Activated CD8-positive, alpha-beta T cell treated with anti-CD3 and anti-CD28 coated beads for 36 hours (primary cell): ENCODE data around the gene ZMYND10. TPM values are rescaled to one million over a fixed set of nuclear protein-coding genes. Genes with fewer than 3 reads are reported as not detected.

ENCODE experiments used
- ATAC-seq: fragments of 200-7000 bp; cut with Tn5 transposase; one replicate; pipeline ENCODE4 v1.10.0; 2021; ENCODE audit warnings: mild to moderate bottlenecking, moderate library complexity
- CTCF ChIA-PET: fragments of 350-600 bp; sonication (Branson Sonifier 250); formaldehyde crosslinking; loops from one replicate; lab custom pipeline; 2021; ENCODE audit warnings: antibody characterized with exemption; lab: Charles Lee
- POLR2A ChIA-PET: fragments of 350-600 bp; sonication (Branson Sonifier 250); formaldehyde crosslinking; loops from one replicate; lab custom pipeline; 2021; ENCODE audit warnings: antibody characterized with exemption; lab: Charles Lee
- DNase-seq: peaks from one replicate; pipeline ENCODE4 v3.0.0-alpha.2; 2020
- H3K27ac Mint-ChIP-seq: one replicate; pipeline ENCODE4 v1.8.0; 2021; ENCODE audit warnings: mild to moderate bottlenecking, mixed read lengths
- H3K27me3 Mint-ChIP-seq: one replicate; pipeline ENCODE4 v1.8.0; 2021; ENCODE audit warnings: mixed read lengths
- H3K36me3 Mint-ChIP-seq: one replicate; pipeline ENCODE4 v1.8.0; 2021; ENCODE audit warnings: low read depth, mixed read lengths
- H3K4me1 Mint-ChIP-seq: one replicate; pipeline ENCODE4 v1.8.0; 2021; ENCODE audit warnings: low read depth, mixed read lengths
- H3K4me3 Mint-ChIP-seq: one replicate; pipeline ENCODE4 v1.8.0; 2021; ENCODE audit warnings: mild to moderate bottlenecking, moderate library complexity, mixed read lengths
- H3K9me3 Mint-ChIP-seq: one replicate; pipeline ENCODE4 v1.8.0; 2021; ENCODE audit warnings: mixed read lengths
- CTCF ChIP-seq: fragments of 200-600 bp; IDR thresholded peaks from one replicate; pipeline ENCODE4 v1.8.0; 2022; ENCODE audit warnings: antibody characterized with exemption, mild to moderate bottlenecking
- intact Hi-C: fragments of 100-400 bp; cut with micrococcal nuclease; formaldehyde crosslinking; loops from one replicate; pipeline ENCODE4 v1.10.0; 2022
- total RNA-seq, 2 experiments: library from RNA; stranded (reverse); gene quantifications; one replicate each; pipeline ENCODE4 v1.2.3, GENCODE V29; 2021

The ZMYND10 gene
- total RNA-seq, 2 experiments from 2014 or later, result 1.5 to 2.6 TPM

DNA sequence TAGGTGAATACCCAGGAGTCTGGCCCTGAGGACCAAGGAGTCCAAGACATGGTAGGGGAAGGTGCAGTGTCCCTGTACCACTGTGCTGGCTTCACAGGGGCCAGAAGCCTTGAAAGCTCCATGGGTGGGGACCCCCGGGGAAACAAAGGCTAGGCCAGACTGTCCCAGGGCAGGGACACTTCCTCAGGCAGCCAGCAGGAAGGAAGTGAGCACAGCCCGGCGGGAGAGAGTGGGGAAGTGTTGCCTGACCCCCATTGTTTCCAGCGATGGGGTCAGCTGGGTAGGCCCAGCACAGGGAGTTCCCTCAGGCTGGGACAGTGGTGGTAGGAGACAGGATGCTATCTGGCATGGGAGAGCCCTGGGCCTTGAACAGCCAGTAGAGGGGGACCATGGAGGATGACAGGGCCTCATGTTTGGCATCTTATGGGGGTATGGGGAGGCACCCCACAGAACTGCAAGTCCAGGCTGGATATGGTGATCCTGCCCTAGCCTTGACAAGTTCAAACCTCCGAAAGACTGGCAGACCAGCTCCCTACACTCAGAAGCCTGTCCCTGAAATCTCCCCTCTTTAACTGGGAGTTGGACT, 21.8 kb downstream of the ZMYND10 start:
- DNase-seq (no peak), ATAC-seq (no peak)
- CTCF ChIA-PET, result interaction anchor here (0.6 to 3.0 kb wide), 20 partner anchors 9 to 129 kb away, joined by 3 to 40 read pairs (median 4); partner anchors contain the start of genes CYB561D2, HYAL1, HYAL3 and IFRD2
- peaks cover 37% of the 10 kb centered on the region for H3K4me1 Mint-ChIP-seq
- H3K4me3 Mint-ChIP-seq, result no peak overlapping the region
- no peaks in the 10 kb centered on the region for H3K27me3 Mint-ChIP-seq
- H3K27ac Mint-ChIP-seq, result peak overlapping the region; percentile 17
- no peak for TF ChIP-seq CTCF
- intact Hi-C loops, result no loop called here
- H3K9me3 Mint-ChIP-seq, result no peaks in the 10 kb centered on the region
- POLR2A ChIA-PET, result interaction anchor here (0.5 to 13.4 kb wide), 5 partner anchors 12 to 229 kb away, joined by 3 to 126 read pairs (median 4); partner anchors contain the start of genes CYB561D2, NPRL2 and RASSF1
- H3K36me3 Mint-ChIP-seq, result peaks cover 5% of the 10 kb centered on the region

GRCh38 chr3:50323092-50323600, 22.4 kb downstream of the ZMYND10 start:
- ChIA-PET POLR2A (interaction anchor here (0.7 to 13.4 kb wide), 4 partner anchors 13 to 27 kb away, joined by 3 to 126 read pairs (median 4); partner anchors contain the start of genes CYB561D2, NPRL2 and RASSF1), CTCF (interaction anchor here (1.2 to 3.0 kb wide), 5 partner anchors 9 to 27 kb away, joined by 4 to 40 read pairs (median 8); partner anchors contain the start of genes CYB561D2, HYAL1 and NPRL2)
- no peak for TF ChIP-seq CTCF
- Mint-ChIP-seq H3K4me3 (no peak overlapping the region), H3K9me3 (no peaks in the 10 kb centered on the region), H3K27ac (no peak overlapping the region), H3K4me1 (peaks cover 36% of the 10 kb centered on the region), H3K36me3 (peaks cover 3% of the 10 kb centered on the region), H3K27me3 (no peaks in the 10 kb centered on the region)
- ATAC-seq, result no peak
- intact Hi-C loops, result no loop called here
- no peak for DNase-seq

GRCh38 chr3:50322386-50323091, 23.0 kb downstream of the ZMYND10 start, which contains the start of gene HYAL2:
TSS of gene HYAL2 (minus strand) at chr3:50322745. CDS start at chr3:50320489, 2,256 bp downstream.
- no peak for TF ChIP-seq CTCF
- H3K4me1 Mint-ChIP-seq, result peaks cover 36% of the 10 kb centered on the region
- ChIA-PET CTCF (interaction anchor here (1.4 to 3.0 kb wide), 3 partner anchors 13 to 25 kb away, joined by 3 to 40 read pairs (median 4); no protein-coding TSS in a partner anchor), POLR2A (interaction anchor here (1.1 to 13.4 kb wide), 4 partner anchors 13 to 96 kb away, joined by 3 to 126 read pairs (median 4); partner anchors contain the start of genes CYB561D2, NPRL2 and RASSF1)
- DNase-seq (no peak), ATAC-seq (no peak)
- H3K4me3 Mint-ChIP-seq, result peak within 1 kb of the TSS; percentile 78
- H3K27me3 Mint-ChIP-seq, result no peaks in the 10 kb centered on the region
- H3K9me3 Mint-ChIP-seq, result no peaks in the 10 kb centered on the region
- peak within 1 kb of the TSS; percentile 94 for H3K27ac Mint-ChIP-seq
- intact Hi-C loops, result no loop called here
- H3K36me3 Mint-ChIP-seq, result peaks cover 1% of the 10 kb centered on the region

GRCh38 chr3:50322115-50322385, 23.5 kb downstream of the ZMYND10 start:
- Mint-ChIP-seq H3K36me3 (peaks cover 1% of the 10 kb centered on the region), H3K27ac (no peak overlapping the region), H3K4me1 (peaks cover 36% of the 10 kb centered on the region), H3K4me3 (peak overlapping the region; percentile 78), H3K27me3 (no peaks in the 10 kb centered on the region), H3K9me3 (no peaks in the 10 kb centered on the region)
- no peak for TF ChIP-seq CTCF
- DNase-seq (no peak), ATAC-seq (no peak)
- POLR2A ChIA-PET, result interaction anchor here (1.1 to 13.4 kb wide), 3 partner anchors 14 to 95 kb away, joined by 3 to 126 read pairs (median 3); partner anchors contain the start of gene RASSF1
- CTCF ChIA-PET, result interaction anchor here (1.0 to 1.7 kb wide), 3 partner anchors 17 to 26 kb away, joined by 3 to 4 read pairs (median 3); no protein-coding TSS in a partner anchor
- intact Hi-C loops, result no loop called here
